RWPE1 (cell line): ENCODE data around the gene OXSR1.

Experiments used
- CTCF ChIA-PET: fragments of 350-600 bp; sonication (Branson Sonifier 250); formaldehyde crosslinking; extraction: SDS; loops from one replicate; lab custom pipeline; 2021; lab: Yijun Ruan, JAX
- POLR2A ChIA-PET: fragments of 400-600 bp; formaldehyde crosslinking; extraction: SDS; loops from one replicate; lab custom pipeline; 2020; ENCODE audit warnings: antibody characterized with exemption; ENCODE audit not compliant: low non-redundant PET; lab: Yijun Ruan, JAX
- DNase-seq: peaks from one replicate; pipeline ENCODE4 v3.0.0; 2012; ENCODE audit warnings: low spot score
- H3K27ac ChIP-seq: fragments of 450-650 bp; 2 replicates; pipeline ENCODE4 v1.5.1; 2017
- TF ChIP-seq, protein P1 (sequence below): fragments of 450-650 bp; conservative IDR thresholded peaks from 2 replicates; pipeline ENCODE4 v1.5.1; 2017; ENCODE audit warnings: low read depth, mild to moderate bottlenecking

Gene OXSR1

DNA sequence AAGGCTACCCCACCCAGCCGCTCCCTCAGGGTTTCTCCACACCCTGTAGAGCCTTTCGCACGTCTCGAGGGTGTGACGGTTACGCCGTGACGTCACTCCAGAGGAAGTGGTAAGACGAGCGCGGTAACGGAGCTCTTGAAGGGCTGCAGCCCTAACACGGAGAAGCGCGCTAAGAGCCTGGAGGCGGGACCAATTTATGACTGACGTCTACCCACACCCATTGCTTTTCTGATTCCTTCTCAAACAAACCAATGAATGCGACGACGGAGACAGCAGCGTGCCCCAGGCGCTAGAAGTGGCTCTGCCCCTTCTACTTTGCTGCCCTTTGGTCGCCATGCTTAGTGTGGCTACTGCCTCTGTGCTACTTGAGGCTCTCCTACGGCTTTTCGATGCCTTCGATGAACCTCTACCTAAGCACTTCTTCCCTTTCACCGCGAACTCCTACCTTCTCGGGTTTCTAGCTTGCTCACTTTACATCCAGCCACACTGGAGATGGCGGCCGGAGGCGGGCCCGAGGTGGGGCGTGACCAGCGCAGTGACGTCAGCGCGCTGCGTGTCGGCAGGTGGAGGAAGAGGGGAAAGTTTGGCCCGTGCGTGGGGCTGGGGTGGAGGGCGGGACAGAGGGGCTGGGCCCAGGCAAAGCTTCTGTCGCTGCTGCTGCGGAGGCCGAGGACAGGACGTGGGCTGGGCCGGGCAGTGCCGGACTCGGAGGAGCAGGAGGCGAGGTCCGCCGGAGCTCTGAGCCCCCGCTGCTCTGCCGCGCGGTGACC is at the start of gene OXSR1:
Gene OXSR1 (plus strand): TSS at position 586 of the 770 bp plus-strand sequence. CDS start 340 bp downstream, outside the sequence.
- H3K27ac ChIP-seq: peak within 1 kb of the TSS; percentile 95
- peak; percentile 94 for DNase-seq
- ChIA-PET POLR2A (interaction anchor here (0.6 to 1.1 kb wide), 4 partner anchors 10 to 135 kb away, joined by 3 to 6 read pairs (median 4); partner anchors contain the start of gene ACAA1), CTCF (interaction anchor here (0.6 kb wide), 1 partner anchor 252 kb away, joined by 5 read pairs; no protein-coding TSS in a partner anchor)
- TF ChIP-seq, protein P1, sequence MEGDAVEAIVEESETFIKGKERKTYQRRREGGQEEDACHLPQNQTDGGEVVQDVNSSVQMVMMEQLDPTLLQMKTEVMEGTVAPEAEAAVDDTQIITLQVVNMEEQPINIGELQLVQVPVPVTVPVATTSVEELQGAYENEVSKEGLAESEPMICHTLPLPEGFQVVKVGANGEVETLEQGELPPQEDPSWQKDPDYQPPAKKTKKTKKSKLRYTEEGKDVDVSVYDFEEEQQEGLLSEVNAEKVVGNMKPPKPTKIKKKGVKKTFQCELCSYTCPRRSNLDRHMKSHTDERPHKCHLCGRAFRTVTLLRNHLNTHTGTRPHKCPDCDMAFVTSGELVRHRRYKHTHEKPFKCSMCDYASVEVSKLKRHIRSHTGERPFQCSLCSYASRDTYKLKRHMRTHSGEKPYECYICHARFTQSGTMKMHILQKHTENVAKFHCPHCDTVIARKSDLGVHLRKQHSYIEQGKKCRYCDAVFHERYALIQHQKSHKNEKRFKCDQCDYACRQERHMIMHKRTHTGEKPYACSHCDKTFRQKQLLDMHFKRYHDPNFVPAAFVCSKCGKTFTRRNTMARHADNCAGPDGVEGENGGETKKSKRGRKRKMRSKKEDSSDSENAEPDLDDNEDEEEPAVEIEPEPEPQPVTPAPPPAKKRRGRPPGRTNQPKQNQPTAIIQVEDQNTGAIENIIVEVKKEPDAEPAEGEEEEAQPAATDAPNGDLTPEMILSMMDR: no peak

DNA sequence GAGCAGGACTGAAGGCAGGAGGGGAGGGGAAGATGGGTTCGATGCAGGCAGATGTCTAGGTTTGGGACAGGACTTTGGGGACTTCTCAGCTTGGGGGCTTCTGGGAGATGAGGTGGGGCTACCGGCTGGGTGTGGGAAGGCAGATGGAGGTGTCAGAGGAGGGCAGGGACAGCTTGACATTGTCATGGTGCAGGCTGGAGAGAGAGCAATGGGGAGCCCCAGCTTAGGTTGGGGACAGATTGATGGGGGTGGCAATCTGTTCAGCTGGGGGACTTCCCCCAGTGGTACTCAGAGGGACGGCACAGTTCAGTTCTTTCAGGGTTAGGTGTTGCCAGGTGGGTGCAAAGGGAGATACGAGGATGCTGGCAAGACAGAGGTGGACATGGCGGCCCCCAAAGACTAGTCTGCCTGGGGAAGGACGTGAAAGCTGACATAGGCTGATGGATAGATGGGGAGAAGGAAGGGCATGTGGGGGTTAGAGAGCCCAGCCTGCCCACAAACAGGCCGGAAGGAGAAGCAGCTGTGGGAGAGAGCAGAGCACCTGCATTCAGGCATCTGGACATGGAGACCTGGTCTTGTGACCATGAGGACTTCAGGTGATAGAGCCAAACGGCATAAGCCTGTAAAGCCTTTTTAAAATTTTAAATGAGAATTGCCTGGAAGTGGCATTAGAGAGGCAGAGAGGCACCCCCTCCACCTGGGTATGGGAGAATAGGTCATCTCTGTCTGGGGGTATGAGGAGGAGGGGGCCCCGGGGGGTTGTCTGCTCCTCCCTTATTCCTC is 49.5 kb upstream of the OXSR1 start:
- CTCF ChIA-PET: interaction anchor here (1.6 kb wide), 2 partner anchors 12 to 112 kb away, joined by 4 to 5 read pairs; no protein-coding TSS in a partner anchor
- POLR2A ChIA-PET: no interaction called here

DNA sequence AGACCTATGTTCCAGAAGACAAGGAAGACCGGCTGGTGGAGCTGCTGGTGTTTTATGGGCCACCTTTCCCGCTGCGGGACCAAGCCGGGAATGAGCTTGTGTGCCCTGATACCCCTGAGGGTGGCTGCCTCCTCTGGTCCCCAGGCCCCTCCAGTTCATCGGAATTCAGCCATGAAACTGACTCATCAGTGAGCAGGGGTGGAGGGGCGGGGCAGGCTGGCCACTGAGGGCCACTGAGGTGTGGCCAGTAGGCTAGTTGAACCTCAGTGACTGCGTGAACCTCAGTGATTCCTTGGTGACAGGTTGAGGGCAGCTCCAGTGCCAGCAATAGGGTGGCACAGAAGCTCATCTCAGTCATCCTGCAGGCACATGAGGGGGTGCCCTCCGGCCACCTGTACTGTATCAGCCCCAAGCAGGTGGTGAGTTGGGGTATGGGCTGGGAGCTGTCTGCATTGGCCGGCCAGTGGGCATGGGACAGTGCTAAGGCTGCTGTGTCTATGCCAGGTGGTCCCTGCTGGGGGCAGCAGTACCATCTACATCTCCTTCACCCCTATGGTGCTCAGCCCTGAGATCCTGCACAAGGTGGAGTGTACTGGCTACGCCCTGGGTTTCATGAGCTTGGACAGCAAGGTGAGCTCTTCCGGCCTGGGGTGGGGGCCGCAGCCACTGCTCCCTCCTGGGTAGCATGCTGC is 48.7 kb upstream of the OXSR1 start:
- TF ChIP-seq, protein P1: no peak
- DNase-seq: no peak
- H3K27ac ChIP-seq: no peak overlapping the region
- POLR2A ChIA-PET: no interaction called here
- CTCF ChIA-PET: interaction anchor here (0.6 to 1.6 kb wide), 4 partner anchors 97 to 131 kb away, joined by 4 to 5 read pairs (median 4); no protein-coding TSS in a partner anchor

More for the DNA sequence above, 49.5 kb upstream of the OXSR1 start:
- no peak overlapping the region for H3K27ac ChIP-seq
- TF ChIP-seq, protein P1: no peak
- no peak for DNase-seq

DNA sequence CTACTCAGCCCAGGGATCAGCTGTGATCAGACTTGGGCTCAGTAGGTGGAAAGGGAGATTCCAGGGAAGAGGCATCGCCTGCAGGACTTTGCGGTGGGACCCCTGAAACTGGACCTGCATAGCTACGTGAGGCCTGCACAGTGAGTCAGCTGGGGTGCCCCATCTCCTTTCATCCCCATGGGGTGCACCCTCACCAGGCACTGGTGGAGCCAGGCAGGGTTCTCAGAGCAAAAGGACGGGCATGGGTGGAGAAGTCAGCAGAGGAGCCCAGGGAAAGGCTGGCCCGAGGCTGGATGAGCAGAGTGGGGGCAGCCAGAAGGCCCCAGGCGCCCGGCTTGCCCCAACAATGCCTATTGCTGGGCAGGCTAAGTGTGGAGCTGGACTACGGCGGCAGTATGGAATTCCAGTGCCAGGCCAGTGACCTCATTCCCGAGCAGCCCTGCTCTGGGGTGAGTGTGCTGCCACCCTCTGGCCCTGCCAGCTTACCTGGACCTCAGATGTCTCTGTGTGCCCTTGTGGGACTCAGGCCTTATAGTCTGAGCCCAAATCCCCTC is 48.1 kb upstream of the OXSR1 start:
- POLR2A ChIA-PET: no interaction called here
- TF ChIP-seq, protein P1: no peak
- CTCF ChIA-PET: interaction anchor here (0.6 to 1.6 kb wide), 6 partner anchors 70 to 131 kb away, joined by 3 to 5 read pairs (median 4); no protein-coding TSS in a partner anchor
- DNase-seq: no peak
- no peak overlapping the region for H3K27ac ChIP-seq

DNA sequence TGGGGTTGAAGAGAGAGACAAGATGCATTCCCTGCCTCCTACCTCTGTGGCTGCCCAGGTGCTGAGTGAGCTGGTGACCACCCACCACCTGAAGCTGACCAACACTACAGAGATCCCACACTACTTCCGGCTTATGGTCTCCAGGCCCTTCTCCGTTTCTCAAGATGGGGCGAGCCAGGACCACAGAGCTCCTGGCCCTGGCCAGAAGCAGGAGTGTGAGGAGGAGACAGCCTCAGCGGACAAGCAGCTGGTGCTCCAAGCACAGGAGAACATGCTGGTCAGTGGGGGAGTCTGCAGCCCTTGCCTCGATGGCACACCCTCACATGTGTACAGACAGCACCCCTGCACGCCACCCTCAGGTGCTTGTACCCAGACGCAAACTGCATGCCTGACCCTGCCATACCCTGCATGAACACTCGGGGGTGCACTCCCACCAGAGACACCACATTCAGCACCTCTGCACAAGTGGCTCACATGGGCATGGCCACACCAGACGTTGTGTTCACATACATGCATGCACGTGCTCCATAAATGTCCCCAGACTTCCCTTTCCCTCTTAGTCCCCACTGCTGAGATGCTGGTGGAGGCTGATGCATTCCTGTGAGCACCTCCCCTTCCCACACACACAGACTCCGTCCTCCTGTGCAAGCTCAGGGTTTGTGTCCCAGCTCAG is 47.5 kb upstream of the OXSR1 start:
- TF ChIP-seq, protein P1: peak; percentile 51
- ChIA-PET CTCF (interaction anchor here (0.6 to 1.3 kb wide), 4 partner anchors 70 to 130 kb away, joined by 3 to 4 read pairs (median 4); no protein-coding TSS in a partner anchor), POLR2A (no interaction called here)
- DNase-seq: no peak
- no peak overlapping the region for H3K27ac ChIP-seq
